ENCODE results near the gene AGTPBP1. TPM values are rescaled to one million over a fixed set of nuclear protein-coding genes. Genes with fewer than 3 reads are reported as not detected.

Gene AGTPBP1
- total and polyA plus RNA-seq, 3 donors from 2014 or later: 26.3 to 45.7 (median 26.6) TPM

DNA sequence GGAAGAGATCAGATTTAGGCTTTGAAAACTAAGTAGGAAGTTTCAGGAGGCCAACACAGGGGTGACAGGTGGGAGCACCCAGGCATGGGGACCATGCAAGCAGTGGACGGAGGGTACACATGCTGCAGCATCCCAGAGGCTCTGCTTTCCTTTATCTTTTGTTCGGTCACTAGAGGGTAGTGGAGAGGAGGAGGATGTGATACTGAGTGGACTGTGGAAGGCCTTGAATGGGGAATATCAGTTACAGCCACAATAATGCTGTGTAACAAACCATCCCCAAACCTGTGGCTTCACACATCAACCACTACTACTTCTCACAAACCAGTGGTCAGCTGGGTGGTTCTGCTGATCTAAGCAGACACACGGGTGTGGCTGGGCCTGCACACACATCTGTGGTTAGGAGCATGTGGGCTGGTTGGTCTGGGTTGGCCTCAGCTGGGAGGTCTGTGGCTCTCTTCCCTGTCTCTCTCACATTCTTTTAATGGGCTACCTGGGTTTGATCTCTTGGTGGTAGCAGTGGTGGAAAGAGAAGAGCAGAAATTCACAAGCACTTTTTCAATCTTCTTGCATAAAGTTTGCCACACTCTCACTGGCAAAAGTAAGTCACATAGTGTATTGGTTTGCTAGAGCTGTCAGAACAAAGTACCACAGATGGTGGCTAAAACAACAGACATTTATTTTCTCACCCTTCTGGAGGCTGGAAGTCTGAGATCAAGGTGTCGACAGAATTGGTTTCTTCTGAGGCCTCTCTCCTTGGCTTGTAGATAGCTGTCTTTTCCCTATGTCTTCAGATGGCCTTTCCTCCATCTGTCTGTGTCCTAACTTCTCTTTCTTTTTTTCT, 238.7 kb downstream of the AGTPBP1 start:
- intact Hi-C loops (cut with DNase I; ENCODE audit: low total_unique reads): no loop called here

DNA sequence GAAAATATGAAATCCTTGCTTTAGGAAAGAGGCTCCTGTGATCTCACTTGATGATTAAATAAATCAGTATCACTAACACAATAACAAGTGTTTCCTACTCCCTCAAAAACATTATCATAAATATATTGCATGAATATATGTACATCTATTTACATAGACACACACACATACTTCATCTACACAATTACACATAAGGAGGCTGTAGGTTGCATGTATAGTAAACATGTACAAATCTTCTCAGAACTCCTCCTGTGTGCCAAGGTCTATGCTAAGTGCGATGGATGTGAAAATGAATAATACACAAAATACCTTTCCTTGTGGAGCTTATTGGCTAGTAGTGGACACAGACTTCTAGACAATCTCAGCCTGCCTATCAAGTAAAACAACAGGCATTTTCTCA, 239.9 kb downstream of the AGTPBP1 start:
- 91 to 98% methylated on average over 1 of the region's 1 CpG for WGBS, 2 donors
- no peak overlapping the region for H3K27ac ChIP-seq
- no peaks in the 10 kb centered on the region for H3K9me3 ChIP-seq
- intact Hi-C loops (cut with DNase I; ENCODE audit: low total_unique reads): no loop called here
- TF ChIP-seq POLR2A (IDR thresholded peaks at IDR 0.05) (no peak), CTCF (IDR thresholded peaks at IDR 0.05) (no peak)
- H3K27me3 ChIP-seq: no peaks in the 10 kb centered on the region
- H3K4me3 ChIP-seq: no peak overlapping the region
- no peak for DNase-seq
- H3K4me1 ChIP-seq: no peaks in the 10 kb centered on the region
- no peaks in the 10 kb centered on the region for H3K36me3 ChIP-seq (ENCODE audit: low read depth, missing control alignments)

More for the DNA sequence above, 238.7 kb downstream of the AGTPBP1 start:
- Histone ChIP-seq H3K27me3 (no peaks in the 10 kb centered on the region), H3K4me1 (no peaks in the 10 kb centered on the region), H3K9me3 (no peaks in the 10 kb centered on the region), H3K27ac (no peak overlapping the region), H3K36me3 (ENCODE audit: low read depth, missing control alignments) (no peaks in the 10 kb centered on the region), H3K4me3 (no peak overlapping the region)
- TF ChIP-seq POLR2A (IDR thresholded peaks at IDR 0.05) (no peak), CTCF (IDR thresholded peaks at IDR 0.05) (no peak)
- WGBS, 2 donors: 87 to 92% methylated on average over 4 of the region's 4 CpGs
- no peak for DNase-seq

DNA sequence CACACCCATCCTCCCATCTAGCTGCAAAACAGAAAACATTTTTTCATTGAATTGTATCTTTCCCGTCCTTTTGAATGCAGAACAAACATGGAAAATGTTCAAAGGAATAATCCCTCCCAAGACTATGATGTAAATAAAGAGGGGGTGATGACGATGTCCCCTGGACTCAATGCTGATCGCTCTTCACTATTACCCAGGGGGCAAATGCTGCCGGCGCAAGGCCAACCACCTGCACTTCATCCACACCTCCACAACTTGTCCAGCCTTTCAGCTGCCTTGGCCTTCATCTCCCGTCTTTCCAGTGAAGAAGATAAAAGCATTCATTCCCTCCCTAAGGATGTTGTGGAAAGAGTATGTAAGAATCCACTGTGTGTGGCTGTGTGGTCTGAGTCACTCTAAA, 240.3 kb downstream of the AGTPBP1 start:
- no peak for TF ChIP-seq POLR2A (IDR thresholded peaks at IDR 0.05)
- TF ChIP-seq CTCF (IDR thresholded peaks at IDR 0.05): no peak
- H3K9me3 ChIP-seq: no peaks in the 10 kb centered on the region
- intact Hi-C loops (cut with DNase I; ENCODE audit: low total_unique reads): no loop called here
- no peak overlapping the region for H3K4me3 ChIP-seq
- no peak overlapping the region for H3K27ac ChIP-seq
- no peaks in the 10 kb centered on the region for H3K36me3 ChIP-seq (ENCODE audit: low read depth, missing control alignments)
- WGBS, 2 donors: 59 to 60% methylated on average over 6 of the region's 6 CpGs
- H3K4me1 ChIP-seq: no peaks in the 10 kb centered on the region
- H3K27me3 ChIP-seq: no peaks in the 10 kb centered on the region
- no peak for DNase-seq

Other genes starting within 250 kb of the AGTPBP1 start
- 10 to 100 TPM; 32.8 to 41.4 TPM for gene NAA35, start 199.2 kb upstream of the AGTPBP1 start, total RNA-seq
- gene NAA35, start 199.2 kb upstream of the AGTPBP1 start, polyA plus RNA-seq (ENCODE audit: insufficient read depth, low read depth, low replicate concordance): 35.7 TPM